ENCODE measurements around the gene SGPL1. TPM values are rescaled to one million over a fixed set of nuclear protein-coding genes. Genes with fewer than 3 reads are reported as not detected.

SGPL1 gene
- total RNA-seq, 1 donor from 2014 or later: 8.2 TPM

DNA sequence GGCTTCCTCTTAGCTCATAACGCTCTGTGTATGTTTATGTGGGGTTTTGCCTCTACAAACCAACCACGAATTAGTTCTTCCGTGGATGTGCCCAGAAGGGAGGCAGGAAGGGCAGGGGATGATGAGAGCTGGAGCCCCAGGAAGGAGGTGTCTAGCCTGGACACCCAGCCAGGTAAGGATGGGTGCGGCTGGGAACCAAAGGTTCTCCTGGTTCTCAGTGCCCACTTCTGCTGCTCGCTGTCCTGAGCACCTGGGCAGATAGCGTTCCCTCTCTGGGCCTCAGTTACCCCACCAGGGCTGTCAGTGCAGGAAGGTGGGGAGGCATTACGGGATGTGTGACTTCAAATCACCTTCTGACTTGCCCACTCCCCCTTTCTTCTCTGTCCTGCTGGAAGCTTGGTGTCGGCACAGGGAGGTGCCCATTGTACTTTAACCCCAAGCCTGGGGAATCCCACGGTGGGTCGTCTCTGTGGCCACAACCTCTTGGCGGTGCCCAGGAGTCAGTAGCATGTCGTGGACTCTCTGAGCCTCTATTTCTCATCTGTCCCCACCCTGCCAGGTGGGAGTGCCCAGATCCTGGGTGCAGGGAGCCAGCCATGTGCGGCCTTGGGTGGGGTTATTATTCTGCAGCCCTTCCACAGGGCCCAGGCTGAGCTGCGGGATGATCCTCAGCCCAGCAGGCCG is 91.3 kb downstream of the SGPL1 start:
- Histone ChIP-seq H3K27me3 (ENCODE audit: low read depth) (peaks cover 5% of the 10 kb centered on the region), H3K4me3 (no peak overlapping the region), H3K27ac (replicated peaks) (peak overlapping the region; percentile 19), H3K4me1 (peaks cover 24% of the 10 kb centered on the region), H3K9me3 (replicated peaks) (no peaks in the 10 kb centered on the region), H3K36me3 (no peaks in the 10 kb centered on the region)
- no peak for DNase-seq
- TF ChIP-seq, protein P1, sequence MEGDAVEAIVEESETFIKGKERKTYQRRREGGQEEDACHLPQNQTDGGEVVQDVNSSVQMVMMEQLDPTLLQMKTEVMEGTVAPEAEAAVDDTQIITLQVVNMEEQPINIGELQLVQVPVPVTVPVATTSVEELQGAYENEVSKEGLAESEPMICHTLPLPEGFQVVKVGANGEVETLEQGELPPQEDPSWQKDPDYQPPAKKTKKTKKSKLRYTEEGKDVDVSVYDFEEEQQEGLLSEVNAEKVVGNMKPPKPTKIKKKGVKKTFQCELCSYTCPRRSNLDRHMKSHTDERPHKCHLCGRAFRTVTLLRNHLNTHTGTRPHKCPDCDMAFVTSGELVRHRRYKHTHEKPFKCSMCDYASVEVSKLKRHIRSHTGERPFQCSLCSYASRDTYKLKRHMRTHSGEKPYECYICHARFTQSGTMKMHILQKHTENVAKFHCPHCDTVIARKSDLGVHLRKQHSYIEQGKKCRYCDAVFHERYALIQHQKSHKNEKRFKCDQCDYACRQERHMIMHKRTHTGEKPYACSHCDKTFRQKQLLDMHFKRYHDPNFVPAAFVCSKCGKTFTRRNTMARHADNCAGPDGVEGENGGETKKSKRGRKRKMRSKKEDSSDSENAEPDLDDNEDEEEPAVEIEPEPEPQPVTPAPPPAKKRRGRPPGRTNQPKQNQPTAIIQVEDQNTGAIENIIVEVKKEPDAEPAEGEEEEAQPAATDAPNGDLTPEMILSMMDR (IDR thresholded peaks at IDR 0.05; ENCODE audit: borderline replicate concordance): no peak
- intact Hi-C loops (cut with micrococcal nuclease): no loop called here

DNA sequence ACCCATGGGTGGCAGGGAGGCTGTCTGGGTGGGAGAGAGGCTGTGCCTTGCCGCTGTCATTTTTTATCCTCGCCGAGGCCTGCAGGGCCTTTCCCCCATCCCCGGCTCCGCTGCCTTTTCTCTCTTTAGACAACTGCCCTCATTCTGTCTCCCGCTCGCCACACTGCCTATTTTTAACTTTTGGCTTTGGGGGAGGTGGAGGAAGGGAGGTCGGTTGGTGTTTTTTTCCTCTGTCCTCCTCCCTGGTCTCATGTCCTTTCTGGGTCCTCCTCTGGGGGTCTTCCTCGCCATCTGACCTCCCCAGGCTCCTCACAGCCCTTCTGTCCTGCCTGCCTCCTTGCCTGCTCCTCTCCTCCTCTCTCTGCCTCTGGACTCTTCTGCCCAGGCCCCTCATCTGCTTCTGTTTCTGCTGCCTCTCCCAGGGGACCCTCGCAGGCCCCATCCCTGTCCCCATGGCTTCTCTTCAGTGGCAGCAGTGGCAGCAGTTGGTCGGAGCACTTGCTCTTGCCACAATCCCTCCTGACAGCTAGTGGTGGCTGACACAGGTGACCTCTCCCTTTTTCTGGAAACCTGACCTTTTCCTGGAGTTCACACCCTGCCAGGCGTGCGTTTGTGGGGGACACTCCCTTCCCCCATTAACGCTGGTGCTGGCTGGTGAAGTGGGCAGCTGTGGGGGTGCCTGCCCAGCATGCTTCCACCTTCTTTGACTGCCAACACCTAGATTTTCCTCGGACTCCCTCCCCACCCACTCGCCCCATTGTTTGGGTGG is 92.1 kb downstream of the SGPL1 start:
- no peaks in the 10 kb centered on the region for H3K9me3 ChIP-seq (replicated peaks)
- no peaks in the 10 kb centered on the region for H3K36me3 ChIP-seq
- H3K27me3 ChIP-seq (ENCODE audit: low read depth): peaks cover 5% of the 10 kb centered on the region
- DNase-seq: no peak
- TF ChIP-seq, protein P1 (IDR thresholded peaks at IDR 0.05; ENCODE audit: borderline replicate concordance): no peak
- H3K4me1 ChIP-seq: peaks cover 23% of the 10 kb centered on the region
- intact Hi-C loops (cut with micrococcal nuclease): no loop called here
- peak overlapping the region; percentile 19 for H3K27ac ChIP-seq (replicated peaks)
- H3K4me3 ChIP-seq: no peak overlapping the region

DNA sequence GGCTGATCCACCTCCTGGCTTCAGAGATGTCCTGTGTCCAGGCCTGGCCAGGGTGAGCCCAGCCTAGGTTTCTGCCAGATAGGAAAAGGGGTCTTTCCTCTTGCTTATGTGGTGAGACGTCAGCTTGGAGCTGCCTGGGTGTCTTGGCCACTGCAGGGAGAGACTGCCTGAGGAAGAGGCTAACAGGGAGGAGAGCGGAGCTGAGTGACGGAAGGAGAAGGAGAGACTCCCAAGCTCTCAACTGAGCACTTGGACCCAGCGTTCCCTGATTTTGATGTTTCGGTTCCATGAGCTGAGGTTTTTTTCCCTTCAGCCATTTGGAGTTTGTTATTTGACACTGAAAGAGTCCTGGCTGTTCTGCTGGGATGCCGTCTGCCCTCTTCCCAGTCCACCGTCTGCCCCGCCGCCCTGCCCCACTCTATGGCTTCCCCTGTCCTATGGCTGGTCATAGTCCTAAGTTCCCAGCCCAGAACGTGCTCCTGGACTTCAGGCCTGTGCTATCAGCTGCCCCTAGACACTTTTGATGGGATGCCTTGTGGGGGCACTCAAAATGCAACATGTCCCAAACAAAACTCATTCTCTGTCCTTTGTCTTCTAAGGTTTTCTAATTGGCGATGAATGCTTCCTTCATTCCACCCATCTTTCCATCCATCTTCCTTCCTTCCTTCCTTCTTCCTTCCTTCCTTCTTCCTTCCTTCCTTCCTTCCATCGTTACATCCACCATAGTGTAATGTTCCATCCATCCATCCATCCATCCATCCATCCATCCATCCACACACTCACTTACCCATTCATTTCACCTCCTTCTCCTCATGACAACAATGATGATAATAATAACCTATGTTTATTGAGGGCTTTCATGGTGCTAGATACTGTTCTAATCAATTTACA is 92.9 kb downstream of the SGPL1 start:
- no peak overlapping the region for H3K27ac ChIP-seq (replicated peaks)
- TF ChIP-seq, protein P1 (IDR thresholded peaks at IDR 0.05; ENCODE audit: borderline replicate concordance): no peak
- intact Hi-C loops (cut with micrococcal nuclease): no loop called here
- no peak for DNase-seq
- no peak overlapping the region for H3K4me3 ChIP-seq
- H3K36me3 ChIP-seq: no peaks in the 10 kb centered on the region
- H3K27me3 ChIP-seq (ENCODE audit: low read depth): peaks cover 5% of the 10 kb centered on the region
- no peaks in the 10 kb centered on the region for H3K9me3 ChIP-seq (replicated peaks)
- peaks cover 16% of the 10 kb centered on the region for H3K4me1 ChIP-seq

DNA sequence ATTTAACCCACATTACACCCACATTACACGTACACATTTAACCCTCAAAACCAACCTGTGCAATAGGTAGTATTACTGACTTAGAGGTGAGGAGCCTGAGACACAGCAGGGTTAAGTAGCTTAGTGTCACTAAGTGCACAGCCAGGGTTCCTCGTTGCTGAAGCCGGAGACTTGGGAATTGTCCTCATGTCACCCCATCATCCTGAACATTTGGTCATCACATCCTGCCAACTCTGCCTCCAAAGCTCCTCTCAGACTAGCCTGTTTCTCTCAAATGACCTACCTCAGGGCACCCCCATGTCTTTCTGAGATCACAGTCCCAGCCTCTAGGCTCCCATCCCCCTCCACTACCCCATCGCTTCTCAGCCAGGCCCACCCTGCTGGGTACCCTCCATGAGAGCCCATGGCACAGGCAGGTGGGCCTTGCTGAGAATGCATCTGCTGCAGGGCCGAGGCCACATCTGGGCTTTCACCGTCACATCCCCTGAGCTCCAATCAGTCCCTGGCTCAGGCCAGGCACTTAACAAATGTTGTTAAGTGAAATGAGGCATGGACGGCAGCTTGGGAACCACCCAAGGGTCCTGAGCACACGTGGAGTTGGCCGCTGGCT is 93.7 kb downstream of the SGPL1 start:
- Histone ChIP-seq H3K9me3 (replicated peaks) (no peaks in the 10 kb centered on the region), H3K27ac (replicated peaks) (no peak overlapping the region), H3K27me3 (ENCODE audit: low read depth) (peaks cover 7% of the 10 kb centered on the region), H3K36me3 (no peaks in the 10 kb centered on the region), H3K4me3 (no peak overlapping the region), H3K4me1 (peaks cover 16% of the 10 kb centered on the region)
- DNase-seq: no peak
- intact Hi-C loops (cut with micrococcal nuclease): no loop called here
- TF ChIP-seq, protein P1 (IDR thresholded peaks at IDR 0.05; ENCODE audit: borderline replicate concordance): no peak
